ENCODE measurements around the gene PTPN14.

GRCh38 chr1:214306269-214306668, 245.1 kb downstream of the PTPN14 start:
- TF ChIP-seq KDM1A (IDR thresholded peaks at IDR 0.05; ENCODE audit: borderline replicate concordance, low read length) (no peak), POLR2A (IDR thresholded peaks at IDR 0.05; ENCODE audit: control extremely low read depth in 1 of 2, low read depth in 2 of 2, low read length in 2 of 2) (no peak), POLR2AphosphoS5 (IDR thresholded peaks at IDR 0.05; ENCODE audit: low read depth, low read length) (no peak), FOSL1 (IDR thresholded peaks at IDR 0.05; ENCODE audit: insufficient read depth, low read depth, low read length) (no peak), GABPA (IDR thresholded peaks at IDR 0.05; ENCODE audit: borderline replicate concordance, insufficient read depth, low read length) (no peak)
- TF ChIP-seq, protein P1, sequence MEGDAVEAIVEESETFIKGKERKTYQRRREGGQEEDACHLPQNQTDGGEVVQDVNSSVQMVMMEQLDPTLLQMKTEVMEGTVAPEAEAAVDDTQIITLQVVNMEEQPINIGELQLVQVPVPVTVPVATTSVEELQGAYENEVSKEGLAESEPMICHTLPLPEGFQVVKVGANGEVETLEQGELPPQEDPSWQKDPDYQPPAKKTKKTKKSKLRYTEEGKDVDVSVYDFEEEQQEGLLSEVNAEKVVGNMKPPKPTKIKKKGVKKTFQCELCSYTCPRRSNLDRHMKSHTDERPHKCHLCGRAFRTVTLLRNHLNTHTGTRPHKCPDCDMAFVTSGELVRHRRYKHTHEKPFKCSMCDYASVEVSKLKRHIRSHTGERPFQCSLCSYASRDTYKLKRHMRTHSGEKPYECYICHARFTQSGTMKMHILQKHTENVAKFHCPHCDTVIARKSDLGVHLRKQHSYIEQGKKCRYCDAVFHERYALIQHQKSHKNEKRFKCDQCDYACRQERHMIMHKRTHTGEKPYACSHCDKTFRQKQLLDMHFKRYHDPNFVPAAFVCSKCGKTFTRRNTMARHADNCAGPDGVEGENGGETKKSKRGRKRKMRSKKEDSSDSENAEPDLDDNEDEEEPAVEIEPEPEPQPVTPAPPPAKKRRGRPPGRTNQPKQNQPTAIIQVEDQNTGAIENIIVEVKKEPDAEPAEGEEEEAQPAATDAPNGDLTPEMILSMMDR (IDR thresholded peaks at IDR 0.05; ENCODE audit: control extremely low read depth in 1 of 3, insufficient read depth in 1 of 3, low read depth in 1 of 3, low read length in 3 of 3), result no peak
- TF ChIP-seq, protein P2, sequence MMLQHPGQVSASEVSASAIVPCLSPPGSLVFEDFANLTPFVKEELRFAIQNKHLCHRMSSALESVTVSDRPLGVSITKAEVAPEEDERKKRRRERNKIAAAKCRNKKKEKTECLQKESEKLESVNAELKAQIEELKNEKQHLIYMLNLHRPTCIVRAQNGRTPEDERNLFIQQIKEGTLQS (IDR thresholded peaks at IDR 0.05; ENCODE audit: insufficient read depth, low read depth, low read length), result no peak
